GM23338 (cell line): ENCODE measurements around the gene ETV6. TPM values are rescaled to one million over a fixed set of nuclear protein-coding genes. Genes with fewer than 3 reads are reported as not detected.

Experiments
- ATAC-seq: fragments of 200-7000 bp; cut with Tn5 transposase; 3 replicates; pipeline ENCODE4 v1.9.1; 2020
- DNase-seq: peaks from one replicate; pipeline ENCODE4 v3.0.0-alpha.2; 2015; ENCODE audit warnings: low spot score
- H2AFZ ChIP-seq: fragments of 200-600 bp; sonication (generic); 2 replicates; pipeline ENCODE4 v1.8.0; 2016; ENCODE audit warnings: antibody characterized with exemption, mild to moderate bottlenecking, moderate library complexity
- H3F3A ChIP-seq: fragments of 200-600 bp; sonication (generic); replicated peaks from 2 replicates; pipeline ENCODE4 v1.8.0; 2017; ENCODE audit warnings: antibody characterized with exemption, mixed run types, low read depth
- H3K27ac ChIP-seq: fragments of 200-600 bp; sonication (generic); 2 replicates; pipeline ENCODE4 v1.6.1; 2016; ENCODE audit warnings: low read depth
- H3K27me3 ChIP-seq: fragments of 200-600 bp; sonication (generic); 2 replicates; pipeline ENCODE4 v1.8.0; 2016; ENCODE audit warnings: mild to moderate bottlenecking, mixed run types, moderate library complexity; ENCODE audit not compliant: insufficient read depth
- H3K36me3 ChIP-seq: fragments of 200-600 bp; sonication (generic); 2 replicates; pipeline ENCODE4 v1.8.0; 2016; ENCODE audit warnings: mild to moderate bottlenecking; ENCODE audit not compliant: insufficient read depth
- H3K4me1 ChIP-seq: fragments of 200-600 bp; sonication (generic); 2 replicates; pipeline ENCODE4 v1.8.0; 2016; ENCODE audit warnings: mild to moderate bottlenecking, moderate library complexity; ENCODE audit not compliant: insufficient read depth
- H3K4me2 ChIP-seq: fragments of 200-600 bp; sonication (generic); 2 replicates; pipeline ENCODE4 v1.7.1; 2017; ENCODE audit warnings: mixed run types
- H3K4me3 ChIP-seq: fragments of 200-600 bp; sonication (generic); 2 replicates; pipeline ENCODE4 v1.6.1; 2016; ENCODE audit warnings: mixed run types
- H3K79me2 ChIP-seq: fragments of 200-600 bp; sonication (generic); replicated peaks from 2 replicates; pipeline ENCODE4 v1.8.0; 2017; ENCODE audit warnings: mild to moderate bottlenecking; ENCODE audit not compliant: insufficient read depth
- H3K9me2 ChIP-seq: fragments of 200-600 bp; sonication (generic); 2 replicates; pipeline ENCODE4 v1.8.0; 2017; ENCODE audit not compliant: insufficient read depth
- H4K20me1 ChIP-seq: fragments of 200-600 bp; sonication (generic); replicated peaks from 2 replicates; pipeline ENCODE4 v1.8.0; 2017; ENCODE audit warnings: mild to moderate bottlenecking; ENCODE audit not compliant: insufficient read depth
- H3K27ac Mint-ChIP-seq: 2 replicates; pipeline ENCODE4 v1.8.0; 2020; ENCODE audit warnings: inconsistent platforms, mild to moderate bottlenecking, moderate library complexity, mixed read lengths
- H3K27me3 Mint-ChIP-seq: 3 replicates; pipeline ENCODE4 v1.8.0; 2022; ENCODE audit warnings: low read depth, mild to moderate bottlenecking, moderate library complexity, mixed read lengths, inconsistent platforms; ENCODE audit not compliant: insufficient read depth, poor library complexity
- H3K36me3 Mint-ChIP-seq: 3 replicates; pipeline ENCODE4 v1.8.0; 2021; ENCODE audit warnings: low read depth, mild to moderate bottlenecking, inconsistent platforms, moderate library complexity, mixed read lengths
- H3K4me1 Mint-ChIP-seq: 3 replicates; pipeline ENCODE4 v1.8.0; 2020; ENCODE audit warnings: mild to moderate bottlenecking, inconsistent platforms, mixed read lengths
- H3K4me3 Mint-ChIP-seq: 3 replicates; pipeline ENCODE4 v1.8.0; 2021; ENCODE audit warnings: moderate library complexity, mild to moderate bottlenecking, inconsistent platforms, mixed read lengths
- H3K9me3 Mint-ChIP-seq: 3 replicates; pipeline ENCODE4 v1.8.0; 2020; ENCODE audit warnings: moderate library complexity, mild to moderate bottlenecking, inconsistent platforms, mixed read lengths
- CREB1 ChIP-seq: fragments of 250-450 bp; sonication (Bioruptor Pico); IDR thresholded peaks from 2 replicates; pipeline ENCODE4 v1.5.0; 2020; ENCODE audit warnings: low read depth, mild to moderate bottlenecking, moderate library complexity
- EZH2phosphoT487 ChIP-seq: fragments of 200-600 bp; sonication (generic); IDR thresholded peaks from one replicate; pipeline ENCODE4 v1.8.1; 2018; ENCODE audit warnings: antibody characterized with exemption; ENCODE audit not compliant: unreplicated experiment
- JUNB ChIP-seq: IDR thresholded peaks from one replicate; pipeline ENCODE4 v1.6.1; 2016; ENCODE audit warnings: antibody characterized with exemption; ENCODE audit not compliant: unreplicated experiment
- NANOG ChIP-seq: IDR thresholded peaks from 2 replicates; pipeline ENCODE4 v1.6.1; 2016; ENCODE audit warnings: antibody characterized with exemption, borderline replicate concordance
- ZNF114 ChIP-seq: fragments of 250-450 bp; sonication (Bioruptor Pico); IDR thresholded peaks from 2 replicates; pipeline ENCODE4 v1.5.0; 2020; ENCODE audit warnings: mild to moderate bottlenecking, moderate library complexity
- polyA plus RNA-seq: library from polyadenylated mRNA; unstranded; fragments of >200 nt; fragmentation: Nextera tagmentation; extraction: Ambion mirVana; gene quantifications from 2 replicates; pipeline ENCODE4 v1.2.1, GENCODE V29; 2016
- total RNA-seq: library from RNA; depleted of rRNA; stranded (reverse); fragments of >200 nt; shearing (Covaris generic); gene quantifications from 2 replicates; pipeline ENCODE4 v1.2.3, GENCODE V29; 2014
- TF ChIP-seq, protein P1 (sequence below), 2 experiments: fragments of 200-600 bp in 1 of 2; sonication (generic) in 1 of 2; conservative IDR thresholded peaks; 2 replicates each; pipeline versions ENCODE4 v1.5.1 to v1.6.1; 2016 to 2017; ENCODE audit warnings: antibody characterized with exemption in 2 of 2, low read depth in 2 of 2, mild to moderate bottlenecking in 2 of 2, moderate library complexity in 1 of 2
- TF ChIP-seq, protein P2 (sequence below): IDR thresholded peaks from one replicate; pipeline ENCODE4 v1.6.1; 2018; ENCODE audit warnings: antibody characterized with exemption; ENCODE audit not compliant: unreplicated experiment
- TF ChIP-seq, protein P3 (sequence below): fragments of 250-450 bp; sonication (Bioruptor Pico); IDR thresholded peaks from 2 replicates; pipeline ENCODE4 v1.5.0; 2020; ENCODE audit warnings: mild to moderate bottlenecking, moderate library complexity

The ETV6 gene
- total and polyA plus RNA-seq, 2 experiments from 2014 or later = 7.5 to 15.1 TPM

DNA sequence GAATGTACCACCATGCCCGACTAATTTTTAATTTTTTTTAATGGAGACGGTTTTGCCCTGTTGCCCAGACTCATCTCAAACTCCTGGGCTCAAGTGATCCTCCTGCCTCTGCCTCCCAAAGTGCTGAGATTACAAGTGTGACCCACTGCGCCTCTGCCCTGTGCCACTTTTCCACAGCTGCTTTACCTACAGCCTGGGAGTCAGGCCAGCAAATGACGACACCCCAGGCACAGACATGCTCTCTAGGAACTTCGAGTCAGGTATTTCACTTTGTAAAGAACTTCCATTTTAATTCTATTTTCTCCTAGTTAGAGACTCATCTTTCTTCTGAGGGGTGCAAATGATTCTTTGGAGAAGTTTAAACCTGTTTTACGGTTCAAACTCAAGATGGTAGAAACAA is 89.0 kb downstream of the ETV6 start (continued):
- TF ChIP-seq, protein P1, sequence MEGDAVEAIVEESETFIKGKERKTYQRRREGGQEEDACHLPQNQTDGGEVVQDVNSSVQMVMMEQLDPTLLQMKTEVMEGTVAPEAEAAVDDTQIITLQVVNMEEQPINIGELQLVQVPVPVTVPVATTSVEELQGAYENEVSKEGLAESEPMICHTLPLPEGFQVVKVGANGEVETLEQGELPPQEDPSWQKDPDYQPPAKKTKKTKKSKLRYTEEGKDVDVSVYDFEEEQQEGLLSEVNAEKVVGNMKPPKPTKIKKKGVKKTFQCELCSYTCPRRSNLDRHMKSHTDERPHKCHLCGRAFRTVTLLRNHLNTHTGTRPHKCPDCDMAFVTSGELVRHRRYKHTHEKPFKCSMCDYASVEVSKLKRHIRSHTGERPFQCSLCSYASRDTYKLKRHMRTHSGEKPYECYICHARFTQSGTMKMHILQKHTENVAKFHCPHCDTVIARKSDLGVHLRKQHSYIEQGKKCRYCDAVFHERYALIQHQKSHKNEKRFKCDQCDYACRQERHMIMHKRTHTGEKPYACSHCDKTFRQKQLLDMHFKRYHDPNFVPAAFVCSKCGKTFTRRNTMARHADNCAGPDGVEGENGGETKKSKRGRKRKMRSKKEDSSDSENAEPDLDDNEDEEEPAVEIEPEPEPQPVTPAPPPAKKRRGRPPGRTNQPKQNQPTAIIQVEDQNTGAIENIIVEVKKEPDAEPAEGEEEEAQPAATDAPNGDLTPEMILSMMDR (conservative IDR thresholded peaks at IDR 0.05; ENCODE audit: low read depth in 2 of 2) = no peak

DNA sequence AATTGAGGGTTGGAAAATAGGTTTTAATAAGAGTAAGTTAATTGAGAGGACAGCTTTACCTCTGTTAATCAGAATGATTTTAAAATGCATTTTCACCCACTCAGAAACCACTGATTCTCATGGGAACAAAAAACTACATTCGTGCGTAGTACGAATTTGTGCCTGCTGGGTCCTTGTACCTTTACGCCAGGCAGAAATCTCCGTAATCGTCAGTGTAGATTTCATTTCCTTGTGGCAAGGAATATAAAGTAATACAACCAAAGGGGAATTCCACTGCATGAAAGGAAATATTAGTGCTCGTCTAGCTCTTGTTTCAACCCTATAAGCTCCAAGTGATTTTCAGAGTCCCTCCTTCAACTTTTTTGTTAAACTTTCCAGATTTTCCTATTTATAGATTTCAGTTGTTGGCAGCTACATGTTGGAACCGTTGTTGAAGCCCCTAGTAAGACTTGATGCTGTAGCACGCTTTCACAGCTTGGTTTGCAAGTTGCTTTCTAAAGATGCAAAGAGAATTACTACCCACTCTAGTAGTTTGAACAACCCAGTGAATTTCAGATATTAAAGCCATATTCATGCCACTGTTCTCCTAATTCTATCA is 90.6 kb downstream of the ETV6 start:
- Mint-ChIP-seq H3K4me3 (no peak overlapping the region), H3K4me1 (peaks cover 47% of the 10 kb centered on the region), H3K36me3 (no peaks in the 10 kb centered on the region), H3K27me3 (peaks cover 3% of the 10 kb centered on the region), H3K9me3 (no peaks in the 10 kb centered on the region; the same call in 2 of the 3 replicates), H3K27ac (no peak overlapping the region)
- Histone ChIP-seq H3K4me3 (no peak overlapping the region), H2AFZ (no peak overlapping the region), H3K79me2 (peaks cover 10% of the 10 kb centered on the region; the same call in 1 of the 2 replicates), H3F3A (no peaks in the 10 kb centered on the region), H4K20me1 (no peaks in the 10 kb centered on the region), H3K27me3 (no peaks in the 10 kb centered on the region), H3K36me3 (no peaks in the 10 kb centered on the region), H3K27ac (no peak overlapping the region), H3K4me2 (no peak overlapping the region), H3K4me1 (peaks cover 46% of the 10 kb centered on the region), H3K9me2 (no peaks in the 10 kb centered on the region)
- TF ChIP-seq CREB1 (no peak), EZH2phosphoT487 (no peak), NANOG (no peak)
- no peak for DNase-seq
- ATAC-seq = no peak

DNA sequence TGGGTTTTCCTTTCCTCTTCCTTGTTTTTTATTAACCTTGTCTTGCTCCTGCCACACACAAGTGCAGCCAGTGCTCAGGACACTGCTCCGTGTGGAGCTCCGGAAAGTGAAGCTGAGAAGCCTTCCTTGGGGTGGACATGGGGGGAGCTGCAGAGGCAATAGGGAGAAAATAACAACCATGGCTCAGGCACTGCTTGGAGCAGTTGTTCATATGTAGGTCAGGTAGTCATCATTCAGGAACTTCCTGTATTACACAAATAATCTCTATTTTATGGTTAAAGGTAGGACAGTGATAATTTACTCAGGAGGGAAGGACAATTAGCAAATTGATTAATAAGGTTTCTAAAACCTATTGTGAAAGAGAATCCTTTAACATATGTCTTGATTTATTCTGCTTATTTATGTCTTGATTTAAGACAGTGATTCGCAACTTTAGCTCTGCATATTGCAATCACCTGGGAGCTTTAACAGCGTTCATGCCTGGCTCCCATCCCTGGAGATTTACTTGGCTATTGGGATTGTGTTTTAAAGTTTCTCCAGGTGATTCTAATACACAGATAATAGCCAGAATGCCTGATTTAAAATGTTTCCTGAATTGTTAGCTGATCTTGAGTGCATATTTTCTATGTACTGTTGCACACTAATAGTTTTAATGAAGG is 92.1 kb downstream of the ETV6 start:
- no peaks in the 10 kb centered on the region for H3K27me3 ChIP-seq
- H3K9me2 ChIP-seq = no peaks in the 10 kb centered on the region
- no peaks in the 10 kb centered on the region for H3K36me3 ChIP-seq
- Mint-ChIP-seq H3K27me3 (peaks cover 5% of the 10 kb centered on the region), H3K9me3 (no peaks in the 10 kb centered on the region; the same call in 2 of the 3 replicates), H3K36me3 (no peaks in the 10 kb centered on the region), H3K27ac (no peak overlapping the region), H3K4me1 (peaks cover 61% of the 10 kb centered on the region), H3K4me3 (no peak overlapping the region)
- no peak overlapping the region for H3K27ac ChIP-seq
- DNase-seq (no peak), ATAC-seq (no peak)
- no peaks in the 10 kb centered on the region for H4K20me1 ChIP-seq
- H2AFZ ChIP-seq = no peak overlapping the region
- no peaks in the 10 kb centered on the region for H3F3A ChIP-seq
- peaks cover 8% of the 10 kb centered on the region for H3K79me2 ChIP-seq
- H3K4me3 ChIP-seq = no peak overlapping the region
- H3K4me2 ChIP-seq = peak overlapping the region; percentile 4; the same call in 1 of the 2 replicates
- H3K4me1 ChIP-seq = peaks cover 54% of the 10 kb centered on the region
- TF ChIP-seq JUNB (no peak), ZNF114 (no peak)
- TF ChIP-seq, protein P2, sequence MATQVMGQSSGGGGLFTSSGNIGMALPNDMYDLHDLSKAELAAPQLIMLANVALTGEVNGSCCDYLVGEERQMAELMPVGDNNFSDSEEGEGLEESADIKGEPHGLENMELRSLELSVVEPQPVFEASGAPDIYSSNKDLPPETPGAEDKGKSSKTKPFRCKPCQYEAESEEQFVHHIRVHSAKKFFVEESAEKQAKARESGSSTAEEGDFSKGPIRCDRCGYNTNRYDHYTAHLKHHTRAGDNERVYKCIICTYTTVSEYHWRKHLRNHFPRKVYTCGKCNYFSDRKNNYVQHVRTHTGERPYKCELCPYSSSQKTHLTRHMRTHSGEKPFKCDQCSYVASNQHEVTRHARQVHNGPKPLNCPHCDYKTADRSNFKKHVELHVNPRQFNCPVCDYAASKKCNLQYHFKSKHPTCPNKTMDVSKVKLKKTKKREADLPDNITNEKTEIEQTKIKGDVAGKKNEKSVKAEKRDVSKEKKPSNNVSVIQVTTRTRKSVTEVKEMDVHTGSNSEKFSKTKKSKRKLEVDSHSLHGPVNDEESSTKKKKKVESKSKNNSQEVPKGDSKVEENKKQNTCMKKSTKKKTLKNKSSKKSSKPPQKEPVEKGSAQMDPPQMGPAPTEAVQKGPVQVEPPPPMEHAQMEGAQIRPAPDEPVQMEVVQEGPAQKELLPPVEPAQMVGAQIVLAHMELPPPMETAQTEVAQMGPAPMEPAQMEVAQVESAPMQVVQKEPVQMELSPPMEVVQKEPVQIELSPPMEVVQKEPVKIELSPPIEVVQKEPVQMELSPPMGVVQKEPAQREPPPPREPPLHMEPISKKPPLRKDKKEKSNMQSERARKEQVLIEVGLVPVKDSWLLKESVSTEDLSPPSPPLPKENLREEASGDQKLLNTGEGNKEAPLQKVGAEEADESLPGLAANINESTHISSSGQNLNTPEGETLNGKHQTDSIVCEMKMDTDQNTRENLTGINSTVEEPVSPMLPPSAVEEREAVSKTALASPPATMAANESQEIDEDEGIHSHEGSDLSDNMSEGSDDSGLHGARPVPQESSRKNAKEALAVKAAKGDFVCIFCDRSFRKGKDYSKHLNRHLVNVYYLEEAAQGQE = no peak
- TF ChIP-seq, protein P3, sequence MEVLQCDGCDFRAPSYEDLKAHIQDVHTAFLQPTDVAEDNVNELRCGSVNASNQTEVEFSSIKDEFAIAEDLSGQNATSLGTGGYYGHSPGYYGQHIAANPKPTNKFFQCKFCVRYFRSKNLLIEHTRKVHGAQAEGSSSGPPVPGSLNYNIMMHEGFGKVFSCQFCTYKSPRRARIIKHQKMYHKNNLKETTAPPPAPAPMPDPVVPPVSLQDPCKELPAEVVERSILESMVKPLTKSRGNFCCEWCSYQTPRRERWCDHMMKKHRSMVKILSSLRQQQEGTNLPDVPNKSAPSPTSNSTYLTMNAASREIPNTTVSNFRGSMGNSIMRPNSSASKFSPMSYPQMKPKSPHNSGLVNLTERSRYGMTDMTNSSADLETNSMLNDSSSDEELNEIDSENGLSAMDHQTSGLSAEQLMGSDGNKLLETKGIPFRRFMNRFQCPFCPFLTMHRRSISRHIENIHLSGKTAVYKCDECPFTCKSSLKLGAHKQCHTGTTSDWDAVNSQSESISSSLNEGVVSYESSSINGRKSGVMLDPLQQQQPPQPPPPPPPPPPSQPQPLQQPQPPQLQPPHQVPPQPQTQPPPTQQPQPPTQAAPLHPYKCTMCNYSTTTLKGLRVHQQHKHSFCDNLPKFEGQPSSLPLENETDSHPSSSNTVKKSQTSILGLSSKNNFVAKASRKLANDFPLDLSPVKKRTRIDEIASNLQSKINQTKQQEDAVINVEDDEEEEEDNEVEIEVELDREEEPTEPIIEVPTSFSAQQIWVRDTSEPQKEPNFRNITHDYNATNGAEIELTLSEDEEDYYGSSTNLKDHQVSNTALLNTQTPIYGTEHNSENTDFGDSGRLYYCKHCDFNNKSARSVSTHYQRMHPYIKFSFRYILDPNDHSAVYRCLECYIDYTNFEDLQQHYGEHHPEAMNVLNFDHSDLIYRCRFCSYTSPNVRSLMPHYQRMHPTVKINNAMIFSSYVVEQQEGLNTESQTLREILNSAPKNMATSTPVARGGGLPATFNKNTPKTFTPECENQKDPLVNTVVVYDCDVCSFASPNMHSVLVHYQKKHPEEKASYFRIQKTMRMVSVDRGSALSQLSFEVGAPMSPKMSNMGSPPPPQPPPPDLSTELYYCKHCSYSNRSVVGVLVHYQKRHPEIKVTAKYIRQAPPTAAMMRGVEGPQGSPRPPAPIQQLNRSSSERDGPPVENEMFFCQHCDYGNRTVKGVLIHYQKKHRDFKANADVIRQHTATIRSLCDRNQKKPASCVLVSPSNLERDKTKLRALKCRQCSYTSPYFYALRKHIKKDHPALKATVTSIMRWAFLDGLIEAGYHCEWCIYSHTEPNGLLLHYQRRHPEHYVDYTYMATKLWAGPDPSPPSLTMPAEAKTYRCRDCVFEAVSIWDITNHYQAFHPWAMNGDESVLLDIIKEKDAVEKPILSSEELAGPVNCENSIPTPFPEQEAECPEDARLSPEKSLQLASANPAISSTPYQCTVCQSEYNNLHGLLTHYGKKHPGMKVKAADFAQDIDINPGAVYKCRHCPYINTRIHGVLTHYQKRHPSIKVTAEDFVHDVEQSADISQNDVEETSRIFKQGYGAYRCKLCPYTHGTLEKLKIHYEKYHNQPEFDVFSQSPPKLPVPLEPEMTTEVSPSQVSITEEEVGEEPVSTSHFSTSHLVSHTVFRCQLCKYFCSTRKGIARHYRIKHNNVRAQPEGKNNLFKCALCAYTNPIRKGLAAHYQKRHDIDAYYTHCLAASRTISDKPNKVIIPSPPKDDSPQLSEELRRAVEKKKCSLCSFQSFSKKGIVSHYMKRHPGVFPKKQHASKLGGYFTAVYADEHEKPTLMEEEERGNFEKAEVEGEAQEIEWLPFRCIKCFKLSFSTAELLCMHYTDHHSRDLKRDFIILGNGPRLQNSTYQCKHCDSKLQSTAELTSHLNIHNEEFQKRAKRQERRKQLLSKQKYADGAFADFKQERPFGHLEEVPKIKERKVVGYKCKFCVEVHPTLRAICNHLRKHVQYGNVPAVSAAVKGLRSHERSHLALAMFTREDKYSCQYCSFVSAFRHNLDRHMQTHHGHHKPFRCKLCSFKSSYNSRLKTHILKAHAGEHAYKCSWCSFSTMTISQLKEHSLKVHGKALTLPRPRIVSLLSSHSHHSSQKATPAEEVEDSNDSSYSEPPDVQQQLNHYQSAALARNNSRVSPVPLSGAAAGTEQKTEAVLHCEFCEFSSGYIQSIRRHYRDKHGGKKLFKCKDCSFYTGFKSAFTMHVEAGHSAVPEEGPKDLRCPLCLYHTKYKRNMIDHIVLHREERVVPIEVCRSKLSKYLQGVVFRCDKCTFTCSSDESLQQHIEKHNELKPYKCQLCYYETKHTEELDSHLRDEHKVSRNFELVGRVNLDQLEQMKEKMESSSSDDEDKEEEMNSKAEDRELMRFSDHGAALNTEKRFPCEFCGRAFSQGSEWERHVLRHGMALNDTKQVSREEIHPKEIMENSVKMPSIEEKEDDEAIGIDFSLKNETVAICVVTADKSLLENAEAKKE (CRISPR knock-in tag) = no peak
